GM12873 (cell line): ENCODE results near the gene GALNT1.

ENCODE experiments used
- CTCF ChIP-seq: IDR thresholded peaks from 2 replicates; pipeline ENCODE4 v1.5.1; 2012; ENCODE audit warnings: low read depth, mild to moderate bottlenecking, moderate library complexity, low read length, control low read depth; ENCODE audit not compliant: insufficient read depth; ENCODE audit errors: missing control alignments

Gene GALNT1

GRCh38 chr18:35703043-35703688 lies 121.6 kb downstream of the GALNT1 start:
- no peak for TF ChIP-seq CTCF

DNA sequence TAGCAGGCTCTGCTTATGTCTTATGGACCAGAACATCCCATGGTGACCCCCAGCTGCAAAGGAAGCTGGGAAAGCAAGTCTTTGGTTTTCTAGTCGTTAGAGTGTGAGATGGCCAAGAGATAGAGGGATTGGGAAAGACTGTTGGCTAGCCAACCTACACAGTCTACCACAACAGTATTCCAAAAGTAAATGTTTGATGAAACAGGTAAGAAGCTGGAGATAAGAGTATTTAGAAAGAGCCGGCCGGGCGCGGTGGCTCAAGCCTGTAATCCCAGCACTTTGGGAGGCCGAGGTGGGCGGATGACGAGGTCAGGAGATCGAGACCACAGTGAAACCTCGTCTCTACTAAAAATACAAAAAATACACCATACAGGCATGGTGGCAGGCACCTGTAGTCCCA lies 124.4 kb downstream of the GALNT1 start:
- no peak for TF ChIP-seq CTCF

DNA sequence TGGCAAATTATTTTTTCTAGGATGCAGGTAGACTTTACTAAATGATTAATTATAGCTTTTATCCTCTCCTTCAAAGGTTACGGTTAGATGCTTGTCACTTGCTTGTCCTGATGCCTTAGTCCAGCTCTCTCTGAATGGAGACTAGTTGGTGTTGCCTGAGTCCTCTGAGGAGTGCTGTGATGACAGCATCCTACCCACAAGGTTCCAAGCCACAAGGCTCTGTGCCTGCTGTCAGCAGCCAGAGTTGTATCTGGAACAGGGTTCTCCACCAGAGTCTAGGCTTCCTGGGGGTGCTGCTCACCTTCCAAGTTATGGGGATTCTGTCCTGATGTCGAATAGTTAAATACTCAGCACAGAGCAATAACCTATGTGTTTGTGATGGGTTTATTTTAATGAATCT lies 125.7 kb downstream of the GALNT1 start:
- no peak for TF ChIP-seq CTCF

- TF ChIP-seq CTCF, result no peak
These were observed 126.1 kb downstream of the GALNT1 start for GRCh38 chr18:35707674-35708073.

DNA sequence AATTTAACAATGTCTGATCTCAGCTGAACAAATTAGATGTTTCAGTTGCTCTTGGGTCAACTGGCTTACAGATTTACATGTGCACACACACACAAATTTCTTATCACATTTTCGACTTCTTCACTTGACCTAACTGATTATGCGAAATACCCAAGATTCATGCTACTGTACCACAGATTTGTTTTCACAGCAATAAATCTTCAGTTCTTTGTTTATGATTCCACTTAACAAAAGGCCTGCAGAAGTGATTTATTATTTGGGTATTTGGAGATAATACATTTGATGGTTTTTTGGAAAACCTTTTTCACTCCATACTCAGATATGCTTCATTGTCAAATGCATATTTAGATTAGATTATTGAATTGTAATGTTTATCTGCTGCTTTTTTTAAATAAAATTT lies 129.0 kb downstream of the GALNT1 start:
- no peak for TF ChIP-seq CTCF

DNA sequence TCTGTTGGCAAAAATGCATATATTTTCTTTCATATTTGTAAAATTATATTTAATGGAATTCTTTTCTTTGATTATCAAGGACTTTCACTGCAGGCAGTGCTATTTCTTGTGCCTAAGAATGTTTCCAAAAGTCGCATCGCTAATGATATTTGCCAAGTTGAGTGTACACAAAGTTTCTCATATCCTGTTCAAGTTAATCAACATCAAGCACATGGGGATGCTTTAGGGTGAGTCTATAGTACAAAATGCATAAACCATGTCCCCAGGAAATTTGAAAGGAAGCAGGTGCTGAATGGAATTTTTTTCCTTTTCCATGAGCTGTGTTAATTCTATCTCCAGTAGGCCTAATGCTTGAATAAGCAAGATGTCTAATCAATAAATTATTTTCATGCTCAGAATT lies 129.7 kb downstream of the GALNT1 start:
- no peak for TF ChIP-seq CTCF

DNA sequence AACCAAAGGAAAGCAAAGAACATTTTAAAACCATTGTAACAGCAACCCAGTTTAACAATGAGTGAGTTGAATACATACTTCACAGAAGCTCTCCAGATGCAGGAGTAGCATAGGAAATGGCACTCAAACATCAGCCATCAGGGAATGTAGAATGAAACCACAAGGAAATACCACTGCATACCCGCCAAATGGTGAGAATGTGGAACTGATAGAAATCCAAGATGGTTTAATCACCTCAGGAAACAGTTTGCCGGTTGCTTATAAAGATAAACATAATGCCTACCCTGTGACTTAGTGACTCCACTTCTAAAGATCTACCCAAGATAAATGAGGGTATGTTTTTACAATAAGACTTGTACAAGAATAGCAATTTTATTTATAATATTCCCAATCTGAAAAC lies 132.0 kb downstream of the GALNT1 start:
- TF ChIP-seq CTCF, result no peak
